GM12891 (cell line): ENCODE results near the gene TXNL1.

Source experiments
- DNase-seq: peaks from one replicate; pipeline ENCODE4 v3.0.0; 2011; ENCODE audit warnings: low spot score; ENCODE audit not compliant: insufficient read length
- FAIRE-seq: peaks from 2 replicates; lab custom pipeline; 2011; peaks lifted over from hg19 to GRCh38; lab: Jason Lieb, UNC
- PAX5 ChIP-seq: IDR thresholded peaks from 2 replicates; pipeline ENCODE4 v1.6.1; 2011; ENCODE audit warnings: low read length, moderate library complexity, mild to moderate bottlenecking; ENCODE audit not compliant: insufficient read depth, severe bottlenecking
- POLR2A ChIP-seq: IDR thresholded peaks from 2 replicates; pipeline ENCODE4 v1.6.1; 2011; ENCODE audit warnings: low read depth, low read length, control low read depth
- POLR2AphosphoS5 ChIP-seq: IDR thresholded peaks from 2 replicates; pipeline ENCODE4 v1.6.1; 2011; ENCODE audit warnings: low read depth, low read length, control low read depth
- POU2F2 ChIP-seq: IDR thresholded peaks from 2 replicates; pipeline ENCODE4 v1.6.1; 2011; ENCODE audit warnings: low read depth, mild to moderate bottlenecking, control low read depth, low read length, moderate library complexity
- SPI1 ChIP-seq: IDR thresholded peaks from 2 replicates; pipeline ENCODE4 v1.6.1; 2011; ENCODE audit warnings: low read depth, low read length, control low read depth
- TAF1 ChIP-seq: IDR thresholded peaks from 2 replicates; pipeline ENCODE4 v1.6.1; 2011; ENCODE audit warnings: low read depth, low read length, control low read depth

TXNL1 gene

GRCh38 chr18:56570978-56571377, 67.4 kb downstream of the TXNL1 start:
- DNase-seq (no peak), FAIRE-seq (no peak)
- TF ChIP-seq SPI1 (no peak), PAX5 (no peak), POU2F2 (no peak), TAF1 (no peak), POLR2AphosphoS5 (no peak), POLR2A (no peak)

- FAIRE-seq (no peak), DNase-seq (no peak)
- TF ChIP-seq PAX5 (no peak), POU2F2 (no peak), TAF1 (no peak), SPI1 (no peak), POLR2AphosphoS5 (no peak), POLR2A (no peak)
Observed at GRCh38 chr18:56569416-56569815, 69.0 kb downstream of the TXNL1 start.

- no peak for DNase-seq
- FAIRE-seq: no peak
- TF ChIP-seq POLR2A (no peak), POU2F2 (no peak), SPI1 (no peak), POLR2AphosphoS5 (no peak), TAF1 (no peak), PAX5 (no peak)
Observed at GRCh38 chr18:56568986-56569385, 69.4 kb downstream of the TXNL1 start.

- DNase-seq (no peak), FAIRE-seq (no peak)
- TF ChIP-seq POLR2AphosphoS5: no peak
Observed at GRCh38 chr18:56565551-56566345, 72.6 kb downstream of the TXNL1 start.

GRCh38 chr18:56565046-56565445, 73.3 kb downstream of the TXNL1 start:
- DNase-seq: no peak
- FAIRE-seq: no peak
- TF ChIP-seq SPI1 (no peak), TAF1 (no peak), POLR2A (no peak), POLR2AphosphoS5 (no peak), POU2F2 (no peak), PAX5 (no peak)

- no peak for TF ChIP-seq PAX5
- no peak for TF ChIP-seq POLR2A
- TF ChIP-seq SPI1: no peak
- no peak for TF ChIP-seq POLR2AphosphoS5
- TF ChIP-seq TAF1: no peak
- TF ChIP-seq POU2F2: no peak
- DNase-seq: no peak
- no peak for FAIRE-seq
Observed at GRCh38 chr18:56563568-56563967, 74.8 kb downstream of the TXNL1 start.

- FAIRE-seq: no peak
- DNase-seq: no peak
- TF ChIP-seq POLR2A (no peak), SPI1 (no peak), TAF1 (no peak), POU2F2 (no peak), POLR2AphosphoS5 (no peak), PAX5 (no peak)
Observed at GRCh38 chr18:56562479-56562878, 75.9 kb downstream of the TXNL1 start.

GRCh38 chr18:56560992-56561391, 77.4 kb downstream of the TXNL1 start:
- DNase-seq: no peak
- no peak for FAIRE-seq
- TF ChIP-seq POU2F2 (no peak), SPI1 (peak; percentile 66), POLR2AphosphoS5 (no peak)

GRCh38 chr18:56559044-56559443, 79.3 kb downstream of the TXNL1 start:
- no peak for TF ChIP-seq SPI1
- no peak for TF ChIP-seq POLR2A
- TF ChIP-seq PAX5: no peak
- no peak for TF ChIP-seq POLR2AphosphoS5
- TF ChIP-seq POU2F2: no peak
- no peak for TF ChIP-seq TAF1
- DNase-seq (no peak), FAIRE-seq (no peak)

GRCh38 chr18:56556907-56557306, 81.5 kb downstream of the TXNL1 start:
- no peak for TF ChIP-seq POLR2A
- TF ChIP-seq POU2F2: no peak
- TF ChIP-seq PAX5: no peak
- TF ChIP-seq SPI1: 0 out of 2 replicates have a peak, but pooled peaks have one; percentile 8
- no peak for TF ChIP-seq POLR2AphosphoS5
- no peak for TF ChIP-seq TAF1
- DNase-seq (no peak), FAIRE-seq (no peak)

GRCh38 chr18:56550121-56550520, 88.3 kb downstream of the TXNL1 start:
- no peak for TF ChIP-seq POLR2A
- no peak for TF ChIP-seq PAX5
- TF ChIP-seq TAF1: no peak
- TF ChIP-seq SPI1: no peak
- no peak for TF ChIP-seq POLR2AphosphoS5
- no peak for TF ChIP-seq POU2F2
- DNase-seq: no peak

More at GRCh38 chr18:56550121-56550520, 88.3 kb downstream of the TXNL1 start:
- FAIRE-seq: no peak
